ENCODE measurements around the gene ZDHHC4. TPM values are rescaled to one million over a fixed set of nuclear protein-coding genes. Genes with fewer than 3 reads are reported as not detected.

The ZDHHC4 gene
- total and polyA plus RNA-seq, 2 of the 13 experiments (the other 11 are each of a cell fraction or from before 2014, with no cell fraction given) = 83.2 to 188 TPM

GRCh38 chr7:6575281-6576023 is 1.8 kb upstream of the ZDHHC4 start (continued):
- no peak for TF ChIP-seq SNAPC4 (CRISPR knock-in tag; IDR thresholded peaks at IDR 0.05)
- TF ChIP-seq EZH2 (conservative IDR thresholded peaks at IDR 0.05; ENCODE audit: low read depth, low read length) = no peak
- no peak for TF ChIP-seq SP4 (CRISPR knock-in tag; IDR thresholded peaks at IDR 0.05)
- no peak for TF ChIP-seq MLLT10 (CRISPR knock-in tag; IDR thresholded peaks at IDR 0.05)
- TF ChIP-seq ZNF766 (CRISPR knock-in tag; IDR thresholded peaks at IDR 0.05; ENCODE audit: borderline replicate concordance) = no peak
- TF ChIP-seq ZNF652 (CRISPR knock-in tag; IDR thresholded peaks at IDR 0.05; ENCODE audit: borderline replicate concordance, low read depth) = no peak
- TF ChIP-seq, protein P1, sequence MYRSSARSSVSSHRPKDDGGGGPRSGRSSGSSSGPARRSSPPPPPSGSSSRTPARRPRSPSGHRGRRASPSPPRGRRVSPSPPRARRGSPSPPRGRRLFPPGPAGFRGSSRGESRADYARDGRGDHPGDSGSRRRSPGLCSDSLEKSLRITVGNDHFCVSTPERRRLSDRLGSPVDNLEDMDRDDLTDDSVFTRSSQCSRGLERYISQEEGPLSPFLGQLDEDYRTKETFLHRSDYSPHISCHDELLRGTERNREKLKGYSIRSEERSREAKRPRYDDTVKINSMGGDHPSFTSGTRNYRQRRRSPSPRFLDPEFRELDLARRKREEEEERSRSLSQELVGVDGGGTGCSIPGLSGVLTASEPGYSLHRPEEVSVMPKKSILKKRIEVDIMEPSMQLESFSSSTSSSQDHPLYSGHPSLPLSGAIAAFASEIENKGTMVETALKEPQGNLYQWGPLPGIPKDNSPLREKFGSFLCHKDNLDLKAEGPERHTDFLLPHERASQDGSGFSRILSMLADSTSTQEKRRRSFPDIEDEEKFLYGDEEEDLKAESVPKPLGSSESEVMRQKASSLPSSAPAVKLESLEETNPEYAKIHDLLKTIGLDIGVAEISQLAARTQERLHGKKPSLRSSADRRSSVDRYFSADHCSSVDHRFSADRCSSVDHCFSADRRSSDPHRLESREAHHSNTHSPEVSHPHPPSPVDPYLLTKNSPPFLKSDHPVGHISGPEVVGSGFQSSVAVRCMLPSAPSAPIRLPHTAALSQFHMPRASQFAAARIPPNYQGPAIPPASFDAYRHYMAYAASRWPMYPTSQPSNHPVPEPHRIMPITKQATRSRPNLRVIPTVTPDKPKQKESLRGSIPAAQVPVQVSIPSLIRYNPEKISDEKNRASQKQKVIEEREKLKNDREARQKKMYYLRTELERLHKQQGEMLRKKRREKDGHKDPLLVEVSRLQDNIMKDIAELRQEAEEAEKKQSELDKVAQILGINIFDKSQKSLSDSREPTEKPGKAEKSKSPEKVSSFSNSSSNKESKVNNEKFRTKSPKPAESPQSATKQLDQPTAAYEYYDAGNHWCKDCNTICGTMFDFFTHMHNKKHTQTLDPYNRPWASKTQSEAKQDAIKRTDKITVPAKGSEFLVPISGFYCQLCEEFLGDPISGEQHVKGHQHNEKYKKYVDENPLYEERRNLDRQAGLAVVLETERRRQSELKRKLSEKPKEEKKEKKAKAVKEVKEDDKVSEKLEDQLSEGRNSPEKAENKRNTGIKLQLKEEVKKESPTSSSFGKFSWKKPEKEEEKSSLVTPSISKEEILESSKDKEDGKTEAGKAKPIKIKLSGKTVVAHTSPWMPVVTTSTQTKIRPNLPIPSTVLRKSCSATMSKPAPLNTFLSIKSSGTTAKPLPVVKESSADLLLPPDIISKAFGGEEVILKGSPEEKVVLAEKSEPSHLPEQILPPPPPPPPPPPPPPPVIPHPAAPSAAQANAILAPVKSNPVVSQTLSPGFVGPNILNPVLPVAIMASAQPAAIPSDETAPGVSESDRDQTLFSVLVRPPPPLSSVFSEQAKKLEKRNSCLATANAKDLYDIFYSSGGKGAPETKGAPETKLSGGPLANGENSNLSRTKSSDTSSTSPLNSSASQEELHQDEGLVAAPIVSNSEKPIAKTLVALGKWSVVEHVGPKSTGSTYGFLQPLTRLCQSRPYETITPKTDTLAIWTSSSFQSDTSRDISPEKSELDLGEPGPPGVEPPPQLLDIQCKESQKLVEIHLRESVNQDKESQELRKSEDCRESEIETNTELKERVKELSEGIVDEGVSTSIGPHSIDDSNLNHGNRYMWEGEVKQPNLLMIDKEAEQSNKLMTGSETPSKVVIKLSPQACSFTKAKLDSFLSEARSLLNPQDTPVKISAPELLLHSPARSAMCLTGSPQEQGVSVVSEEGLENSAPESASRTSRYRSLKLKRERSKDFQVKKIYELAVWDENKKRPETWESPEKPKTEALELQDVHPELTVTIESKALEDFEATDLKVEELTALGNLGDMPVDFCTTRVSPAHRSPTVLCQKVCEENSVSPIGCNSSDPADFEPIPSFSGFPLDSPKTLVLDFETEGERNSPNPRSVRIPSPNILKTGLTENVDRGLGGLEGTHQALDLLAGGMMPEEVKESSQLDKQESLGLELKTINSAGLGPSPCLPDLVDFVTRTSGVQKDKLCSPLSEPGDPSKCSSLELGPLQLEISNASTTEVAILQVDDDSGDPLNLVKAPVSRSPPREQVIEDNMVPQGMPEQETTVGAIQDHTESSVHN (CRISPR knock-in tag; IDR thresholded peaks at IDR 0.05) = no peak
- TF ChIP-seq ZNF484 (CRISPR knock-in tag; IDR thresholded peaks at IDR 0.05; ENCODE audit: borderline replicate concordance, low read depth) = no peak
- 0 out of 2 replicates have a peak, but pooled peaks have one; percentile 45 for TF ChIP-seq AKAP8 (CRISPR knock-in tag; IDR thresholded peaks at IDR 0.05)
- TF ChIP-seq SNAPC5 (CRISPR knock-in tag; IDR thresholded peaks at IDR 0.05; ENCODE audit: borderline replicate concordance) = no peak
- TF ChIP-seq TERF1 (CRISPR knock-in tag; IDR thresholded peaks at IDR 0.05) = no peak
- TF ChIP-seq TRIM24 (CRISPR knock-in tag; IDR thresholded peaks at IDR 0.05) = no peak
- TF ChIP-seq BRD4 (CRISPR knock-in tag; IDR thresholded peaks at IDR 0.05) = no peak
- TF ChIP-seq ZNF598 (CRISPR knock-in tag; IDR thresholded peaks at IDR 0.05; ENCODE audit: borderline replicate concordance) = no peak
- no peak for TF ChIP-seq ZNF605 (CRISPR knock-in tag; IDR thresholded peaks at IDR 0.05)
